HG03045 (cell line): Measurements from ENCODE around the gene SLC25A17.
"Not testable (repeated sequence)": the region's sequence is repeated elsewhere in the genome, so short reads cannot be mapped to it uniquely, and the experiment has no call there.

Experiments used
- ATAC-seq: cut with Tn5 transposase; IDR thresholded peaks from one replicate; pipeline ENCODE4 v1.9.1; 2021; ENCODE audit warnings: mild to moderate bottlenecking, moderate library complexity; ENCODE audit not compliant: unreplicated experiment

SLC25A17 gene

GRCh38 chr22:40758851-40759250 lies 60.3 kb downstream of the SLC25A17 start:
- ATAC-seq = not testable (repeated sequence)

- no peak for ATAC-seq
Measured at GRCh38 chr22:40758390-40758789, 60.8 kb downstream of the SLC25A17 start.

- no peak for ATAC-seq
Measured at GRCh38 chr22:40757071-40757470, 62.1 kb downstream of the SLC25A17 start.

- no peak for ATAC-seq
Measured at GRCh38 chr22:40753114-40753513, 66.0 kb downstream of the SLC25A17 start.

- no peak for ATAC-seq
Measured at GRCh38 chr22:40751250-40751649, 67.9 kb downstream of the SLC25A17 start.

- ATAC-seq = no peak
Measured at GRCh38 chr22:40749829-40750228, 69.3 kb downstream of the SLC25A17 start.

GRCh38 chr22:40748388-40749355 lies 70.5 kb downstream of the SLC25A17 start:
- no peak for ATAC-seq

- ATAC-seq = no peak
Measured at GRCh38 chr22:40747361-40747760, 71.8 kb downstream of the SLC25A17 start.

- no peak for ATAC-seq
Measured at GRCh38 chr22:40746428-40747220, 72.5 kb downstream of the SLC25A17 start.

- no peak for ATAC-seq
Measured at GRCh38 chr22:40743768-40744167, 75.4 kb downstream of the SLC25A17 start.

- ATAC-seq = no peak
Measured at GRCh38 chr22:40741116-40741515, 78.0 kb downstream of the SLC25A17 start.

GRCh38 chr22:40739721-40740120 lies 79.4 kb downstream of the SLC25A17 start:
- no peak for ATAC-seq

- ATAC-seq = no peak
Measured at GRCh38 chr22:40733919-40734318, 85.2 kb downstream of the SLC25A17 start.

- no peak for ATAC-seq
Measured at GRCh38 chr22:40732999-40733292, 86.2 kb downstream of the SLC25A17 start.

- ATAC-seq = no peak
Measured at GRCh38 chr22:40729284-40729683, 89.9 kb downstream of the SLC25A17 start.

GRCh38 chr22:40728731-40729189 lies 90.4 kb downstream of the SLC25A17 start:
- no peak for ATAC-seq

- ATAC-seq = no peak
Measured at GRCh38 chr22:40727964-40728615, 91.1 kb downstream of the SLC25A17 start.

GRCh38 chr22:40727070-40727963 lies 91.8 kb downstream of the SLC25A17 start:
- ATAC-seq = no peak

GRCh38 chr22:40726514-40726913 lies 92.6 kb downstream of the SLC25A17 start:
- no peak for ATAC-seq

GRCh38 chr22:40723396-40723933 lies 95.7 kb downstream of the SLC25A17 start:
- ATAC-seq = no peak
